Measurements from ENCODE around the gene ADAM12.

Gene ADAM12

DNA sequence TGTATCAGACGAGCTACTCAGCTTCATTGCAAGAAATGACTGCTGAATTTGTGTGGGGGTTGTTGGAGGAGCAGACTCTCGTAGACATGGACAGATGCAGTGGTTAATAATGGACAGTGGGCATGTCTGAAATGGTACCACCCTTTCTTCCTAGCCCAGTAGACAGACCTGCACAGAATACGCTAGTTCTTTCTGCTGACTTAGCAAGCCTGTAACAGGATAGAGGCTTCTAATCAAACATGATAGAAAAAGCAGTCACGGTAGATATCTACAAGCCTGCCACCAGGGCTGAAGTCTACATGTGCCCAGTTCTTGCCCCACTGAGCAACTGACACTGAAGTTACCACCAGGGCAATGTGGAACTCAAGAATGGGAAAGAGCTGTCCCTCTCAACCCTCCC lies 303.9 kb downstream of the ADAM12 start:
- TF ChIP-seq, protein P1, sequence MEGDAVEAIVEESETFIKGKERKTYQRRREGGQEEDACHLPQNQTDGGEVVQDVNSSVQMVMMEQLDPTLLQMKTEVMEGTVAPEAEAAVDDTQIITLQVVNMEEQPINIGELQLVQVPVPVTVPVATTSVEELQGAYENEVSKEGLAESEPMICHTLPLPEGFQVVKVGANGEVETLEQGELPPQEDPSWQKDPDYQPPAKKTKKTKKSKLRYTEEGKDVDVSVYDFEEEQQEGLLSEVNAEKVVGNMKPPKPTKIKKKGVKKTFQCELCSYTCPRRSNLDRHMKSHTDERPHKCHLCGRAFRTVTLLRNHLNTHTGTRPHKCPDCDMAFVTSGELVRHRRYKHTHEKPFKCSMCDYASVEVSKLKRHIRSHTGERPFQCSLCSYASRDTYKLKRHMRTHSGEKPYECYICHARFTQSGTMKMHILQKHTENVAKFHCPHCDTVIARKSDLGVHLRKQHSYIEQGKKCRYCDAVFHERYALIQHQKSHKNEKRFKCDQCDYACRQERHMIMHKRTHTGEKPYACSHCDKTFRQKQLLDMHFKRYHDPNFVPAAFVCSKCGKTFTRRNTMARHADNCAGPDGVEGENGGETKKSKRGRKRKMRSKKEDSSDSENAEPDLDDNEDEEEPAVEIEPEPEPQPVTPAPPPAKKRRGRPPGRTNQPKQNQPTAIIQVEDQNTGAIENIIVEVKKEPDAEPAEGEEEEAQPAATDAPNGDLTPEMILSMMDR (IDR thresholded peaks at IDR 0.05; ENCODE audit: low read depth, low read length, missing control alignments): no peak
- no peak for DNase-seq (ENCODE audit: low read depth)
- in situ Hi-C loops (cut with HindIII; ENCODE audit: low sequenced_read_pairs): no loop called here
- no peak overlapping the region for H3K4me3 ChIP-seq (ENCODE audit: low read depth, low read length)

DNA sequence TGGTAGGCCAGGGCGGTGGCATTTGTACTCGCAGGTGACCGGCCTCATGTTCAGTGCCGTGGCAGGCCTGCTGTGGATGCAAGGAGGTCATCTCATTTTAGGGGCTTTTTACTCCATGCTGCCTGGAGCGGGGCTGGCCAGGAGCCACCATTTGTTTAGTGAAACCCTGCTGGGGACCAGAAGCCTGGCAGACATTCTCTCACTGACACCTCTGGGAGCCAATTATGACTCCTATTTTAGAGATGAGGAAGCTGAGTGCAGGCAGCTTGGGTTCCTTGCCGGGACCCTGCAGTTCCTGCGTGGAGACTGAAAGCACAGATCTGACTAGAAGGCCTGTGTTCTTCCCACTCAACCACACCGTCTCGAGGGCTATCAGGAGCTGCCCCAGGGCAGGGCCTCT lies 305.3 kb downstream of the ADAM12 start:
- in situ Hi-C loops (cut with HindIII; ENCODE audit: low sequenced_read_pairs): no loop called here
- no peak for DNase-seq (ENCODE audit: low read depth)
- no peak overlapping the region for H3K4me3 ChIP-seq (ENCODE audit: low read depth, low read length)
- TF ChIP-seq, protein P1 (IDR thresholded peaks at IDR 0.05; ENCODE audit: low read depth, low read length, missing control alignments): no peak

DNA sequence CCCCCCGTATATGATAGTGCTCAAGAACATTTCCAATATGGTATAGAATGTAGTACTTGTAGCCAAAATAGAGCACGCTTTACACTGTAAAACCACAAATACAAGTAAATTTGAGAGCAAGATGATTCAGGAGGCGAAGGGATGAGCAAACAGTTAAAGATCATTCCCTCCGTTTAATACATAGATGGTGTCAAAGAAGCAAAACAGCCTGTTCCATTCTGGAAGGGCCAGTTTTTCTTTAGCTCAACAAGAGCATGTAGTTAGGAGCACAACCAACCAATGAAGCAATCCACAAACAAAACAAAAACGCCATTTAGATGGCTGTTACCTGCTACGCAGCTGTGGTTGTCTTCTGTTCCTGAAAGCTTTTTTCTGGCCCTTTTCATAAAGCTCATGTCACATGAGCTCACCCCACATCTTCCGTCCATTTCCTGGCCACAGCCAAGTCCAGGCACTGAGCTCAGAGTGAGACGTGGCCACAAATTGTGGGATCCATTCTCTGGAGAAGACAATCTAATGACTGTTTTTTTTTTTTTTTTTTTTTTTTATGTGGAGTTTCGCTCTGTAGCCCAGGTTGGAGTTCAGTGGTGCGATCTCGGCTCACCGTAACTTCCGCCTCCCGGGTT lies 306.3 kb downstream of the ADAM12 start:
- DNase-seq (ENCODE audit: low read depth): no peak
- in situ Hi-C loops (cut with HindIII; ENCODE audit: low sequenced_read_pairs): no loop called here
- H3K4me3 ChIP-seq (ENCODE audit: low read depth, low read length): no peak overlapping the region
- TF ChIP-seq, protein P1 (IDR thresholded peaks at IDR 0.05; ENCODE audit: low read depth, low read length, missing control alignments): no peak

DNA sequence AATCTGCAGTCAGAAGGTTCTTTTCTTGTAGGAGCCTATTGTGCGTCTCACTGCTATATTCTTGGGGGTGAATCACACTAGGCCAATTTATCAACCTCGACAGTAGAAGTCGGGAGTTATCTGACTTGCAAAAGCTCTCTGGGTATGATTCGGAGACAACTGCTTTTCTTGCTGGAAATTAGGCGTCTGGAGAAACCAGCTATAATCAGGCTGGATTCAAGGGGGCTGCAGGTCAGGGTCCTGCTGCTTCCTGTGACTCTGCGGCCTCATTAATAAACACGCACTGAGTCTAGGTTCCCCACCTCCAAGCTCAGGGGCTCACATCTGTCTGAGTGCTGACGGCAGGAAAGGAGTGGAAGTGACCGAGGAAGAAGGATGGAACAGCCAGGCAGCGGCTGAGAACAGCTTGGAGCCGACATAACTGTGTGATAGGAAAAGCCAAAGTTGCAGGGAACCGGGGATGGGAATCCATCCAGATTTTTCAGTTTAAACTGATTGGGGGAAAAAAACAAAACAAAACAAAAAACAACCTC lies 307.3 kb downstream of the ADAM12 start:
- TF ChIP-seq, protein P1 (IDR thresholded peaks at IDR 0.05; ENCODE audit: low read depth, low read length, missing control alignments): no peak
- H3K4me3 ChIP-seq (ENCODE audit: low read depth, low read length): no peak overlapping the region
- in situ Hi-C loops (cut with HindIII; ENCODE audit: low sequenced_read_pairs): no loop called here
- DNase-seq (ENCODE audit: low read depth): peak; percentile 75

DNA sequence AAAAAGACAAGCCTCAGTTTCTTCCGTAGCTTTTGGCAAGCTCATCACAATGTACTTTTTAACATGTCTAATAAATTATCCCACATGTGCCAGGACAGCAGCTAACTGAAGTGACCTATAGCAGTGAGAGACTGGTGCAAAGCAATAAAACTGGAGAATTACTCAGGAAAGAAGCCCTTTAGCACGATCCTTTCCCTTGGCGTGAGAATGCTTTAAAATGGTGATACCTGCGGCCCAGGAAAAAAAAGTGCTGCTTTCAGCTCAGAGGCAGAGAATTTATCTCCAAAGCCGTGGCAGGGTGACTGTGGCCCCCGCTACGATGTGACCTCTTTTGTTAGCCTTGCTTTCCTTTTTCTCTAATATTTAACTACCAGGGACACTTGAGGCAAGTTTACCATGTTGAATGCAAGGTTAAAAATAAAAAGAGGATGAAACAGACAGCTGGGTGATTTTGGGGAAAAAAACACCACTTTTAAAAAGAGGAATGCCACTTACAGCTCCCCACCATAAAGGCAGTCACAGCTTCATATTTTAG lies 307.9 kb downstream of the ADAM12 start:
- H3K4me3 ChIP-seq (ENCODE audit: low read depth, low read length): no peak overlapping the region
- DNase-seq (ENCODE audit: low read depth): no peak
- in situ Hi-C loops (cut with HindIII; ENCODE audit: low sequenced_read_pairs): no loop called here
- TF ChIP-seq, protein P1 (IDR thresholded peaks at IDR 0.05; ENCODE audit: low read depth, low read length, missing control alignments): no peak

DNA sequence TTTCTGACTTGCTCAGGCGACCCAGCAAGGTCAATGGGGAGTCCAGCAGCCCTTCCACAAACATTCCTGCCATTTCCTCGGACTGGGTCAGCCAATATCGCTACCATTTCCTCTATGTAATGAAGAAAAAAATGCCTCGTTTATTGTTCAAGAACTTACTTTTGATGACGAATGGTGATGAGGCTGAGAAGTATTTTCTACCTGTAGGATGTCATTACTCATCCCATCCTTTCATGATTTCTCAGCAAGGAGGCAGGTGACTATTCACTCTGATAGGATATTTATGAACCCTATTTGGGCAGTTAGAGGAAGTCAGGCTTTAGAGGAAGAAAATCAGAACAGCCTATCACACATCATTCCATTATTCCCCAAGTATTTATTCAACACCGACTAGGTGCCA lies 313.3 kb downstream of the ADAM12 start:
- in situ Hi-C loops (cut with HindIII; ENCODE audit: low sequenced_read_pairs): no loop called here
- no peak overlapping the region for H3K4me3 ChIP-seq (ENCODE audit: low read depth, low read length)
- TF ChIP-seq, protein P1 (IDR thresholded peaks at IDR 0.05; ENCODE audit: low read depth, low read length, missing control alignments): no peak
- DNase-seq (ENCODE audit: low read depth): no peak
